GM12891 (cell line): ENCODE measurements around the gene CRADD.

ENCODE experiments used
- POLR2A ChIP-seq: IDR thresholded peaks from 2 replicates; pipeline ENCODE4 v1.6.1; 2011; ENCODE audit warnings: low read depth, low read length, control low read depth
- POLR2AphosphoS5 ChIP-seq: IDR thresholded peaks from 2 replicates; pipeline ENCODE4 v1.6.1; 2011; ENCODE audit warnings: low read depth, low read length, control low read depth
- SPI1 ChIP-seq: IDR thresholded peaks from 2 replicates; pipeline ENCODE4 v1.6.1; 2011; ENCODE audit warnings: low read depth, low read length, control low read depth
- TAF1 ChIP-seq: IDR thresholded peaks from 2 replicates; pipeline ENCODE4 v1.6.1; 2011; ENCODE audit warnings: low read depth, low read length, control low read depth

DNA sequence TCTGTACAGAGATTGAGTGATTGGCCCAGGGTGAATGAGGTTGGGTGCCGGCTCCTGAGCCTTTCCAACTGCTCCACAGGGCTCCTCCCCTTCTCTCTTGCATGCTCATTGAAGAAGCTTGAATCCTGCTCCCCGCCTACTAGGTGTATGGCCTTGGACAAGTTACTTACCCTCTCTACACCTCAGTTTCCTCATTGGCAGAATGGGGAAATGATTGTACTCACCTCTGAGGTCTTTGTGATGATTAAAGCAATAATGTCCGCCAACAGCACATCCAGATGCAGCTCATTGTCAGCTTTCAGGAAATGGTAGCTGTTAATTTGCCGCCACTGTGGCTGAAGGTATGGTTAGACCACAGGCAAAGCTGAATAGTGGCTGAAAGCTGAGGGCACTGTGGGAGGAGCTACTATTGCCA lies 174.1 kb downstream of the CRADD start:
- TF ChIP-seq POLR2AphosphoS5 (no peak), POLR2A (no peak), TAF1 (no peak), SPI1 (no peak)
